Small intestine (tissue), 7 donors: Measurements from ENCODE around the gene MRPS34. TPM values are rescaled to one million over a fixed set of nuclear protein-coding genes. Genes with fewer than 3 reads are reported as not detected.
"Not testable (repeated sequence)": the region's sequence is repeated elsewhere in the genome, so short reads cannot be mapped to it uniquely, and the experiment has no call there.

Experiments used
- DNase-seq, 2 donors: peaks; one replicate each; pipeline versions ENCODE4 v3.0.0 to v3.0.0-alpha.2; 2013
- FAIRE-seq: peaks from 2 replicates; lab custom pipeline; 2012; peaks lifted over from hg19 to GRCh38; lab: Jason Lieb, UNC
- H3K27ac ChIP-seq, 3 donors: one replicate each; pipeline ENCODE4 v1.5.1; 2013; ENCODE audit warnings: low read length in 2 of 3, mild to moderate bottlenecking in 2 of 3, control low read depth in 1 of 3, inconsistent platforms in 1 of 3, low read depth in 1 of 3, moderate library complexity in 1 of 3
- H3K27me3 ChIP-seq, 3 donors: one replicate each; pipeline ENCODE4 v1.6.1; 2013; ENCODE audit warnings: low read length in 3 of 3, inconsistent platforms in 1 of 3; ENCODE audit not compliant: control insufficient read depth in 3 of 3, insufficient read depth in 3 of 3
- H3K36me3 ChIP-seq, 3 donors: one replicate each; pipeline ENCODE4 v1.6.1; 2013; ENCODE audit warnings: low read length in 3 of 3, inconsistent platforms in 1 of 3, low read depth in 1 of 3, mild to moderate bottlenecking in 1 of 3, moderate library complexity in 1 of 3; ENCODE audit not compliant: control insufficient read depth in 3 of 3, insufficient read depth in 2 of 3
- H3K4me1 ChIP-seq, 3 donors: one replicate each; pipeline ENCODE4 v1.6.1; 2013; ENCODE audit warnings: low read length in 2 of 3, inconsistent platforms in 1 of 3, low read depth in 1 of 3, mild to moderate bottlenecking in 1 of 3, moderate library complexity in 1 of 3; ENCODE audit not compliant: control insufficient read depth in 3 of 3, insufficient read depth in 2 of 3
- H3K4me3 ChIP-seq, 3 donors: one replicate each; pipeline ENCODE4 v1.5.1; 2013; ENCODE audit warnings: low read length in 3 of 3, control low read depth in 1 of 3, inconsistent platforms in 1 of 3, low read depth in 1 of 3, mild to moderate bottlenecking in 1 of 3, moderate library complexity in 1 of 3
- H3K9me3 ChIP-seq, 2 donors: one replicate each; pipeline ENCODE4 v1.6.1; 2013; ENCODE audit warnings: low read depth in 1 of 2, low read length in 1 of 2; ENCODE audit not compliant: control insufficient read depth in 2 of 2, insufficient read depth in 1 of 2
- WGBS, 3 donors: extraction: QIAGEN DNeasy Blood & Tissue Kit; methylation state at CpG; one replicate each; pipeline ENCODE4 v1.1.7; 2013; 5-methylcytosine and 5-hydroxymethylcytosine counted together
- polyA plus RNA-seq, 4 donors: library from polyadenylated mRNA; stranded (reverse) in 3 of 4; unstranded in 1 of 4; fragments of 200-250 nt in 3 of 4; fragments of 120-200 nt in 1 of 4; gene quantifications; one replicate each; pipeline versions ENCODE4 v1.2.1 to v1.2.3, GENCODE V29; 2013
- donor health status: healthy with polysubstance abuse.
- donor health status: control.
- donor health status: control.
- donor health status: Bipolar disorder and iron deficiency.
- donor health status: healthy.

Gene MRPS34
- polyA plus RNA-seq, 4 donors: 88.9 to 199 (median 172) TPM

DNA sequence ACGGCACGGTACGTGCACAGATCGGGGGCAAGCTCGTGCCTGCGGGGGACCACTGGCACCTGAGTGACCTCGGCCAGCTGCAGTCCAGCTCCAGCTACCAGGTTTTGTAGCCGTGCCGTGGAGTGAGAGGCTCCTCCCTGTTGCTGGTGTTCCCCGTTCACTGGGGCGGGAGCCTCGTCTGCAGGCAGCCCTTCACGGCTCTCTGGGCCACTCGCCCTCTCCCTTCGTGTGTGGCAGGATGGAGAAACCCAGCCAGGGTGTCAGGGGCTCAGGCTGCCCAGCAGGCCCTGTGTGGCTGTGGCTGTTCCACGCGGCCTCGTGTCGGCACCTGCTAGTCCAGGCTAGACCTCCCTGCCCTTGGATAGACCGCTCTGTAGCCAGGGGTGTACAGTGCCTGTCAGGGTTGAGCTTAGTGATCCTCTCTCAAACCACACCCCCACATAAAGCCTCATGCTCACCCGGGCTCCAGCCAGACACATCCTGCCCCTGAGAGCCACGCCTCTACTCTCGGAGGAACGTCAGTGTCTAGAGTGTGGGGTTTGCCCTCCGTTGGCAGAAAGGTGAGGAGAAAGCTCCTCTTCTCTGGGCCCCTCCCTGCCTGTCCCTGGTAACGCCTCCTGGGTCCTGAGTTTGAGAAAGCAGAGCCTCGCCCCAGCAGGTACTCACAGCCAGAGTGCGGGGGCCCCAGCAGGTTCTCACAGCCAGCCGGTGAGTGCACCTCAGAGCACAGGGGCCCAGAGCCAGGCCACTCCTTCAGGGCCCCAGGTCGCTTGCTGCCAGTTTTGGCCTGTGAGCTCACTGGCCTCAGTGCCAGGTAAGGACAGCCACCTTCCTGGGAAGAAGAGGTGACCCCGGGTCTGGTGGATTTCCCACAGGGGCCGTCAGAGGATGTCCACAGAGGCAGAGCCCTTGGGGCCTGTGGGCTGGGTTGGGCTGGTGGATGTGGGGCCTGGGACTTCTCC, 29.3 kb downstream of the MRPS34 start:
- DNase-seq (no peak), FAIRE-seq (no peak)
- no peak overlapping the region for H3K27ac ChIP-seq
- H3K27me3 ChIP-seq: no peaks in the 10 kb centered on the region
- H3K4me3 ChIP-seq: no peak overlapping the region
- H3K36me3 ChIP-seq: peaks cover 12 to 80% (median 13%) of the 10 kb centered on the region in 3 donors
- 91 to 93% (median 91%) methylated on average over 32 of the region's 32 CpGs for WGBS, 3 donors
- no peaks in the 10 kb centered on the region for H3K4me1 ChIP-seq
- H3K9me3 ChIP-seq: peaks cover 0 to under 1% of the 10 kb centered on the region in 2 donors

DNA sequence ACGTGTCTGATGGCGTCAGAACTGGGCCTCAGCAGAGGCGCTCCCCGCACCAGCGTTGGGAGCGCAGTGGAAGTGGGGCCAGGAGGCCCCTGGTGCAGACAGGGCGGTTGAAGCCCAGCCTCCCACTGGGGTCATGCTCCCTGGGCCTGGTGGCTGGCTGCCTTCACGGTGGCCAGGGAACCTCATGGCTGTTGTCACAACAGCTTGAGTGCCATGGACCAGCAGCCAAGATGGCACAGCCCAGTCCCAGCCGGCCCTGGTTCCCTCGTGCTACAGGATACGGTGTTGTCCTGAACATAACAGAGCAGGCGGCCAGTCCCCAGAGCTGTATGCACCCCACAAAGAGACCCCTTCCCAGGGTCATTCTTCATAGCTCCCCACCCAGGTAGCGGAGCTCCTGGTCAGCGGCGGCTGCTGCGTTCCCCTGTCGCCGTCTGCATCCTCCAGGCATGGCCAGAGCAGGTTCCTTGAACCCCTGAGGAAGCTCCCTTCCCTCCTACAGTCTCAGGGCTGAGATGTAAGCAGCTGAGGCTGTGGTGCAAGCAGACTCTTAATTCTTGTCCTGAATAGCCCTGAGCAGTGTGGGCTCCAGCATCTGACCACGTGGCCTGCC, 31.3 kb downstream of the MRPS34 start:
- Histone ChIP-seq H3K36me3 (peaks cover 4 to 60% (median 5%) of the 10 kb centered on the region in 3 donors), H3K4me3 (no peak overlapping the region), H3K27me3 (no peaks in the 10 kb centered on the region), H3K9me3 (peaks cover 0 to 3% of the 10 kb centered on the region in 2 donors), H3K27ac (no peak overlapping the region), H3K4me1 (no peaks in the 10 kb centered on the region)
- no peak for DNase-seq
- 95 to 98% (median 98%) methylated on average over 19 of the region's 19 CpGs for WGBS, 3 donors
- no peak for FAIRE-seq

DNA sequence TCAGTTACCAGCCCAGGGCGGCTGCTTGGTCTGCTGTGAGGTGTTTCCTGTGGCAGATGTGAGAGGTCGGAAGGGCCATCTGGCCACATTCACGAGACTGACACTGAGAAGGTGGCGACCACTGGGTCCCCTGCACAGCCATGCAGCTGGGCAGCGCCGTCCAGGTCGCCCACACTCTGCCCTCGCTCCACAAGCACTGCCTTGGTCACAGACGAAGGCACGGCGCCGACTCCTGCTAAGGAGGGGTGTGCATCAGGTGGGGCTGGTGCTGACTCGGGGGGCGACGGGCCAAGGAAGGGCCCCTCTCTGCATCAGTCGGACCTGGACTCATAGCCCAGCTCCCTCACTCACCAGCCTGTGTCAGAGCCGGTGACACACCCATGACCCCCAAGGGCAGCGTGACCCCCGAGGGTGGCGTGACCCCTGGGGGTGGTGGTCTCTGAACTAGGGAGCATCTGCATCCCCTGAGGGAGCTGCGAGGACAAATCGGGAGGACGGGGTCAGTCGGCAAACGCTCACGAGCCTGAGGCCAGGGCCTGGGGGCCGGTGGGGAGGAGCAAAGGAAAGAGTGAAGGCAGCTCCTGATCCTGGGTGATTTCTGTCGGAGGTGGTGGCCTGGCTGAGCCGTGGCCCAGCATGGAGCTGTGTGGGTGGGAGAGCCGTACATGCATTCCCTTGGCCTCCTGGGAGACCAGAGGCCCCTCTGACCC, 32.0 kb downstream of the MRPS34 start:
- Histone ChIP-seq H3K4me3 (no peak overlapping the region), H3K9me3 (peaks cover 0 to 3% of the 10 kb centered on the region in 2 donors), H3K36me3 (peaks cover 2 to 53% (median 4%) of the 10 kb centered on the region in 3 donors), H3K4me1 (no peaks in the 10 kb centered on the region), H3K27ac (no peak overlapping the region), H3K27me3 (no peaks in the 10 kb centered on the region)
- DNase-seq (no peak), FAIRE-seq (no peak)
- 94 to 97% (median 94%) methylated on average over 30 of the region's 30 CpGs for WGBS, 3 donors

DNA sequence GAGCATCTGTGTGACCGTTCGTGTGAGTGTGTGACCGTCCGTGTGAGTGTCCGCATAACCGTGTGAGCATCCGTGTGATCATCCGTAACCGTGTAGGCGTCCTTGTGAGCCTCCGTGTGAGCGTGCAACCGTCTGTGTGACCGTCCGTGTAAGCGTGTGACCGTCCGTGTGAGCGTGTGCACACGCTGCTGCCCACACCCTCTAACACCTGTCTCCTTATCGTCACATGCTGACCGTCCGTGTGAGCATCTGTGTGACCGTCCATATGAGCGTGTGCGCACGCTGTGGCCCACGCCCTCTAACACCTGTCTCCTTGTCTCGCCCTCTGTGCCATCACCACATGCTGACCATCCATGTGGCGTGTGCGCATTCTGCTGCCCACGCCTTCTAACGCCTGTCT, 32.7 kb downstream of the MRPS34 start:
- Histone ChIP-seq H3K27me3 (no peaks in the 10 kb centered on the region), H3K4me1 (no peaks in the 10 kb centered on the region), H3K27ac (no peak overlapping the region), H3K9me3 (peaks cover 0 to 3% of the 10 kb centered on the region in 2 donors), H3K36me3 (peaks cover 2 to 51% (median 4%) of the 10 kb centered on the region in 3 donors), H3K4me3 (no peak overlapping the region)
- no peak for DNase-seq
- FAIRE-seq: no peak
- 96 to 98% (median 97%) methylated on average over 33 of the region's 33 CpGs for WGBS, 3 donors

DNA sequence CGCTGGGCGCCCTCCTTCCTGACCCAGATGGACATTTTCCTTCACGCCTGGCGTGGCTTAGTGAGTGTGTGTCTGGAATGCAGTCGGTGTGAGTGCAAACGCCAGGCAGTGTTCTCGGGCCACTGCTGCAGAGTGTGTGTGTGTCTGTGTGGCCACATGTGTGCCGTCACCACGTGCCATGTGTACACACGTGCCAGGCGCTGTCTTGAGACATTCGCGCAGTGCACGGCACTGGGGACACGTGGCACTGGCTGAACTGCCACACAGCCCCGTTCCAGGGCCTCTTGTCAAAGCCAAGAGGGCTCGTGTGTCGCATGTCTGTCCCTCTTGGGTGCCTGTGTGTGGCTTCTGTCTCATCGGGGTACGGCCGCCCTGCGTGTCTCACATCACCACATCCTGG, 38.1 kb downstream of the MRPS34 start:
- no peaks in the 10 kb centered on the region for H3K4me1 ChIP-seq
- H3K9me3 ChIP-seq: peaks cover 0 to 3% of the 10 kb centered on the region in 2 donors
- no peak overlapping the region for H3K4me3 ChIP-seq
- DNase-seq (no peak), FAIRE-seq (no peak)
- 97 to 98% (median 97%) methylated on average over 22 of the region's 22 CpGs for WGBS, 3 donors
- peaks cover 2 to 51% (median 13%) of the 10 kb centered on the region in 3 donors for H3K36me3 ChIP-seq
- no peak overlapping the region for H3K27ac ChIP-seq
- H3K27me3 ChIP-seq: no peaks in the 10 kb centered on the region

DNA sequence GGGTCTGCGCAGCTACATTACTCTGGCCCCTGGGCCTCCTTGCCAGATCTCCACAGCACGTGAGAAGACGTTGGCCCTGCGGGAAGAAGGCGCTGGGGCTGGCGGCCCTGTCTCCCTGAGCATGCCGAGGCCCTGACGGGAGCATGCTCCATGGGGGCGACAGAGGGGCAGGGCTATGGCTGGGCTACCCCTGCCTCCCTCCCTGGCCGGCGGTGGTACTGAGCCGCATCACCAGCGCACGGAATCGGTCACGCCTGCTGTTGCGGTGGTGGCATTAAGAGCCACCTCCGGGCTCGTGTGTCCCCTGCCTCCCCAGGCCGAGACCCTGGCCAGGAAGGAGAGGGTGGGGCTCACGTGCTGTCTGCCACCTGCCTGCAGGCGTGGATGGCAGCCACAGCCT, 38.8 kb downstream of the MRPS34 start:
- Histone ChIP-seq H3K27ac (no peak overlapping the region), H3K4me3 (no peak overlapping the region), H3K4me1 (no peaks in the 10 kb centered on the region), H3K9me3 (peaks cover 0 to 3% of the 10 kb centered on the region in 2 donors), H3K36me3 (peaks cover 5 to 58% (median 18%) of the 10 kb centered on the region in 3 donors), H3K27me3 (no peaks in the 10 kb centered on the region)
- DNase-seq (no peak), FAIRE-seq (no peak)
- 95 to 96% (median 96%) methylated on average over 21 to 22 of the region's 22 CpGs for WGBS, 3 donors

DNA sequence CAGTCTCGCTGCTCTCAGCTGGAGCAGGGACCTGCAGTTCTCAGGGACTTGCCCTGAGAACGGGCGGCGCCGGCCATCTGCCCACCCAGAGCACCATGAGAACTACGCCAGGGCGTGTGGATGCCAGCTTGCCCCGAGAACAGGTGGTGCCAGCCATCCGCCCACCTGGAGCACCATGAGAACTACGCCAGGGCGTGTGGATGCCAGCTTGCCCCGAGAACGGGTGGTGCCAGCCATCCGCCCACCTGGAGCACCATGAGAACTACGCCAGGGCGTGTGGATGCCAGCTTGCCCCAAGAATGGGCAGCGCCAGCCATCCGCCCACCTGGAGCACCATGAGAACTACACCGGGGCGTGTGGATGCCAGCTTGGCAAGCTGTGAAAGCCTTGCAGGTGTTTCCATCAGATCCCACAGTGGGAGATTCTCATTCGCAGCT, 40.4 kb downstream of the MRPS34 start:
- WGBS, 3 donors: 82 to 94% (median 93%) methylated on average over 21 of the region's 21 CpGs
- H3K36me3 ChIP-seq: peaks cover 7 to 73% (median 25%) of the 10 kb centered on the region in 3 donors
- not testable (repeated sequence) for H3K9me3 ChIP-seq, H3K4me3 ChIP-seq, H3K4me1 ChIP-seq, H3K27ac ChIP-seq, FAIRE-seq, H3K27me3 ChIP-seq, DNase-seq

DNA sequence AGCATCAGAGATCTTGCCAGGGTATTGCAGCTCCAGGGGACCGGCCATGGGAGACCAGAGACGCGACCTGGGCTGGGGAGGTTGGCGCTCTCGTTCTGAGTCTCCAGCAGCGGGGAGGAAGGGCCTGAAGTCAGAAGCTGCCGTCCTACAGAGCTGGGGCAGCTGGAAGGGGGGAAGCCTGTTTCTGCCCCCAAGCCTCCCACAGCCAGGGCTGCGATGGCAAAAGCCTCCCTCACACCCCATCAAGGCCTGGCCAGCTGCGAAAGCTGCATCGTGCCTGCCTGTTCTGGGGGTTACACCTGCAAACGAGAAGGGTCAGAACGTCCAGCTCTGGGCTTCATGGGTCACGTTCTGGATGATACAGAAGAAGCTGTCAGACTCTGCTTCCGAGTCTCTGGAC, 40.9 kb downstream of the MRPS34 start:
- DNase-seq (no peak), FAIRE-seq (no peak)

More for the DNA sequence above, 40.9 kb downstream of the MRPS34 start:
- H3K27me3 ChIP-seq: no peaks in the 10 kb centered on the region
- H3K36me3 ChIP-seq: peaks cover 7 to 78% (median 26%) of the 10 kb centered on the region in 3 donors
- H3K4me3 ChIP-seq: no peak overlapping the region
- H3K27ac ChIP-seq: no peak overlapping the region
- H3K9me3 ChIP-seq: no peaks in the 10 kb centered on the region
- 89 to 91% (median 91%) methylated on average over 14 of the region's 14 CpGs for WGBS, 3 donors
- H3K4me1 ChIP-seq: no peaks in the 10 kb centered on the region
